NCI-H748 (cell line): Measurements from ENCODE around the gene SAA4.
"Not testable (repeated sequence)": the region's sequence is repeated elsewhere in the genome, so short reads cannot be mapped to it uniquely, and the experiment has no call there.

Experiments
- DNase-seq: peaks from one replicate; lab custom pipeline; 2025; ENCODE audit not compliant: unreplicated experiment; lab: John Stamatoyannopoulos, UW

SAA4 gene

DNA sequence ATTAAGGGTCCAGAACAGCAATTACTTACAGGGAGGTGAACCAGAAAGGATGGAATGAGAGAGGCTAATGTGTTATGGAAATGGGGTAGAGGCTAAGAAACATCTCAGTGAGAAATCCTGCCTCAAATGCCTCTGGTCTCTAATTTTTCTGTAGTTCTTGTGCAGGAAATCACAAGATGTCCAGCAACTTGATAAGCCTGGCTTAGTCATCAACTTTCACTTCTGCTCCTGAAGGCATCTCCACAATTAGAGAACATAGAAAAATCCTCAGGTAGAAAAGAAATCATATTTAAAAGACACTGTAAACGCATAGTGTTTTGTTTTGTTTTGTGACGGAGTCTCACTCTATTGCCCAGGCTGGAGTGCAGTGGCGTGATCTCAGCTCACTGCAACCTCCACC lies 45.2 kb downstream of the SAA4 start:
- DNase-seq, result no peak

DNA sequence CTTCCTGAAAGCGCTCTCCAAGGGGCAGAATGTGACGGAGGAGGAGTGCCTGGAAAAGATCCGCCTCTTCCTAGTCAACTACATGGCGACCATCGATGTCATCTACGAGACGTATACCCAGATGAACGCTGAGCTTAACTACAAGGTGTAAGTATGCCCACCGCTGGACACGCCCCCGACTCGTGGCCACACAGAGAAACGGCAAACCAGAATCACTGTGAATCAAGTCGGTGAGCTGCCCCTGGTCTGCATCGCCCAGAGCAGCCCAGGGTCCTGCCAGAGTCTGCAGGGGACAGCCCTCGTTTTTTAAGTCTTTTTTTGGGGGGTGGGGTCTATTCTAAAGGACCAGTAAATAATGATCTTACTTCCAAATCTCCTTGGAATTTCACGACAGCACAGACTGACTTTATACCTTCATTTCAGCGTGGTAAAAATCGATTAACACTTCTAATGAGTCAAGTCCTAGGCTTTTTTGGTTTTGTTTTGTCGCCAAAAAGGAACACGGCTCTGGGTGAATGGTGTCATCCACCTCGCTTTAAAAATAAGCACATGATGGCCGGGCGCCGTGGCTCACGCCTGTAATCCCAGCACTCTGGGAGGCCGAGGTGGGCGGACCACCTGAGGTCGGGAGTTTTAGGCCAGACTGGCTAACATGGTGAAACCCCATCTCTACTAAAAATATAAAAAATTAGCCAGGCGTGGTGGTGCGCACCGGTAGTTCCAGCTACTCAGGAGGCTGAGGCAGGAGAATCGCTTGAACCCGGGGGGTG lies 46.9 kb downstream of the SAA4 start:
- not testable (repeated sequence) for DNase-seq

DNA sequence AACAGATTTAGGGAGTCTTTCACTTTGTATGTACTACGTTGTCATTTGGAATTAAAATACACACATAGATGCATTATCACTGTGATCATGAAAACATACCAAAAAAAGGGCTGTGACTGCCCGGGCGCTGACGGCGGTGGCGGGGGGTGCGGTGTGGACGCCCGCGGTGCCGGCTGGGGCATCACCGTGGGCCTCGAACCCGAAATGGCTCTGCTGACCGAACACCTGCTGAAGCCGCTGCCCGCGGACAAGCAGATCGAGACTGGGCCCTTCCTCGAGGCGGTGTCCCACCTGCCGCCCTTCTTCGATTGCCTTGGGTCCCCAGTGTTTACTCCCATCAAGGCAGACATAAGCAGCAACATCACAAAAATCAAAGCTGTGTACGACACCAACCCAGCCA lies 47.8 kb downstream of the SAA4 start:
- no peak for DNase-seq
